GM18873 (cell line): Measurements from ENCODE around the gene GPR173.

ENCODE experiments used
- ATAC-seq: cut with Tn5 transposase; IDR thresholded peaks from one replicate; pipeline ENCODE4 v1.9.1; 2021; ENCODE audit warnings: mild to moderate bottlenecking, moderate library complexity, moderate number of reproducible peaks; ENCODE audit not compliant: unreplicated experiment, low FRiP score

GPR173 gene

GRCh38 chrX:53088136-53088974 lies 39.8 kb downstream of the GPR173 start:
- ATAC-seq = no peak

- ATAC-seq = no peak
Observed at GRCh38 chrX:53089224-53089842, 40.7 kb downstream of the GPR173 start.

GRCh38 chrX:53089925-53090324 lies 41.3 kb downstream of the GPR173 start:
- no peak for ATAC-seq

GRCh38 chrX:53091354-53091753 lies 42.8 kb downstream of the GPR173 start:
- no peak for ATAC-seq

GRCh38 chrX:53093177-53093655 lies 44.6 kb downstream of the GPR173 start:
- ATAC-seq = no peak

GRCh38 chrX:53093748-53094581 lies 45.4 kb downstream of the GPR173 start, which contains the start of gene KANTR:
Gene KANTR (plus strand): TSS chrX:53094142. CDS start chrX:53124273, 30,131 bp downstream.
- ATAC-seq = peak; percentile 81

GRCh38 chrX:53094582-53094905 lies 46.0 kb downstream of the GPR173 start:
- ATAC-seq = no peak

GRCh38 chrX:53095796-53096195 lies 47.2 kb downstream of the GPR173 start:
- ATAC-seq = no peak

- no peak for ATAC-seq
Observed at GRCh38 chrX:53114864-53115549, 66.4 kb downstream of the GPR173 start.

GRCh38 chrX:53115550-53115874 lies 66.9 kb downstream of the GPR173 start:
- no peak for ATAC-seq

GRCh38 chrX:53116101-53116500 lies 67.5 kb downstream of the GPR173 start:
- ATAC-seq = no peak

GRCh38 chrX:53122013-53122412 lies 73.4 kb downstream of the GPR173 start:
- ATAC-seq = no peak

GRCh38 chrX:53125506-53125905 lies 76.9 kb downstream of the GPR173 start:
- ATAC-seq = no peak

- no peak for ATAC-seq
Observed at GRCh38 chrX:53126377-53126776, 77.8 kb downstream of the GPR173 start.

- no peak for ATAC-seq
Observed at GRCh38 chrX:53128097-53128749, 79.6 kb downstream of the GPR173 start.
